Spleen (tissue), 7 donors: ENCODE results near the gene NDUFS7.

Experiments
- POLR2AphosphoS5 ChIP-seq, 3 donors: sonication (generic); formaldehyde crosslinking; IDR thresholded peaks; one replicate each; pipeline ENCODE4 v1.5.1; 2017; ENCODE audit warnings: antibody characterized with exemption in 3 of 3
- TF ChIP-seq, protein P1 (sequence below), 11 experiments: fragments of 200-600 bp in 7 of 11; fragments of 450-650 bp in 4 of 11; sonication (generic) in 4 of 11; IDR thresholded peaks in 8 of 11; conservative IDR thresholded peaks in 3 of 11; 1 replicate in 7 of 11; 2 replicates in 4 of 11; pipeline versions ENCODE4 v1.4.0 to v1.8.0; 2016 to 2021; ENCODE audit warnings: antibody characterized with exemption in 11 of 11, inconsistent platforms in 4 of 11, mild to moderate bottlenecking in 1 of 11
- donor health status: DM: no; HTN: no; CAD: no; lungs with moderate emphysema.
- donor health status: DM: no; HTN: no; CAD: no.
- donor health status: DM: no; HTN: no; CAD: no.

DNA sequence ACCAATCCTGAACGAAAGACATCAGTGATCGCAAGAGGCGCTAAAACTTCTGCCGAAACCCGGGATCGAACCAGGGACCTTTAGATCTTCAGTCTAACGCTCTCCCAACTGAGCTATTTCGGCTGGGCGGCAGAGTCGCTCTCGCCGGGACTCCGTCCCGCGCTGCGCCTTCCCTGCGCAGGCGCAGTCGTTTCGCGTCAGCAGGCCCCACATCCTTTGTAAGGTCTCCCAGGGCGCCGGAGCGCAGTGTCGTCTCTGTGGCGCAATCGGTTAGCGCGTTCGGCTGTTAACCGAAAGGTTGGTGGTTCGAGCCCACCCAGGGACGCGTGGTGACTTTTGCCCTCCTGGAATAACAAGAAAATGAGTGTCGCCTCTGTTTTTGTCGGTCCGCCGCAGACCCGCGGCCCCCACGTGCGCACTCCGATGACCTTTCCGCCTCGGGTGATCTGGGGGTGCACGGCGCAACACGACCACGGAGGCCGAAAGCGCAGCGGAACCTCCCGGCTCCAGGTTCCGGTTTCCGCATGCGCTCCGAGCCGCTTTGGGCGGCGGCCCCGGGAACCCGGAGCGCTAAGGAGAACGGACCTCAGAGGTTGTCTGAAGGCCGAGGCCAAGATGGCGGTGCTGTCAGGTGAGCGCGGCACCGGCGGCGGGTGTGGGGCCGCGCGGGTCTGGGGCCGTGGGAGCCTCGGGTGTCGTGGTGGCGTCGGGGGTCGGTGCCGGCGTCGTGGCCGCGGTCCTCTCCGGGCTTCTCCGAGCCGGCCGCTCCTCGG, at the start of gene NDUFS7:
- TF ChIP-seq POLR2AphosphoS5 (IDR thresholded peaks at IDR 0.05): peak; percentile 84 to 93 (median 85)
- TF ChIP-seq, protein P1, sequence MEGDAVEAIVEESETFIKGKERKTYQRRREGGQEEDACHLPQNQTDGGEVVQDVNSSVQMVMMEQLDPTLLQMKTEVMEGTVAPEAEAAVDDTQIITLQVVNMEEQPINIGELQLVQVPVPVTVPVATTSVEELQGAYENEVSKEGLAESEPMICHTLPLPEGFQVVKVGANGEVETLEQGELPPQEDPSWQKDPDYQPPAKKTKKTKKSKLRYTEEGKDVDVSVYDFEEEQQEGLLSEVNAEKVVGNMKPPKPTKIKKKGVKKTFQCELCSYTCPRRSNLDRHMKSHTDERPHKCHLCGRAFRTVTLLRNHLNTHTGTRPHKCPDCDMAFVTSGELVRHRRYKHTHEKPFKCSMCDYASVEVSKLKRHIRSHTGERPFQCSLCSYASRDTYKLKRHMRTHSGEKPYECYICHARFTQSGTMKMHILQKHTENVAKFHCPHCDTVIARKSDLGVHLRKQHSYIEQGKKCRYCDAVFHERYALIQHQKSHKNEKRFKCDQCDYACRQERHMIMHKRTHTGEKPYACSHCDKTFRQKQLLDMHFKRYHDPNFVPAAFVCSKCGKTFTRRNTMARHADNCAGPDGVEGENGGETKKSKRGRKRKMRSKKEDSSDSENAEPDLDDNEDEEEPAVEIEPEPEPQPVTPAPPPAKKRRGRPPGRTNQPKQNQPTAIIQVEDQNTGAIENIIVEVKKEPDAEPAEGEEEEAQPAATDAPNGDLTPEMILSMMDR (IDR thresholded peaks at IDR 0.05 in 8 of 11, conservative IDR thresholded peaks at IDR 0.05 in 3 of 11): peak in 8 of 11 experiments; percentile 20 to 60 (median 44)
